Naive thymus-derived CD4-positive, alpha-beta T cell (primary cell): ENCODE results near the gene WNT4. TPM values are rescaled to one million over a fixed set of nuclear protein-coding genes. Genes with fewer than 3 reads are reported as not detected.

Source experiments
- ATAC-seq: fragments of 150-1000 bp; cut with Tn5 transposase; 2 replicates; pipeline ENCODE4 v1.10.0; 2021; ENCODE audit warnings: mild to moderate bottlenecking, moderate library complexity
- CTCF ChIA-PET: fragments of 350-600 bp; sonication (Branson Sonifier 250); formaldehyde crosslinking; loops from one replicate; lab custom pipeline; 2021; ENCODE audit warnings: antibody characterized with exemption; lab: Charles Lee
- POLR2A ChIA-PET: fragments of 350-600 bp; sonication (Branson Sonifier 250); formaldehyde crosslinking; loops from one replicate; lab custom pipeline; 2021; ENCODE audit warnings: antibody characterized with exemption, inconsistent platforms; lab: Charles Lee
- DNase-seq, 9 donors: peaks; one replicate each; pipeline versions ENCODE4 v3.0.0 to v3.0.0-alpha.2; 2020 to 2022; ENCODE audit warnings: mixed read lengths in 1 of 9
- H3K27ac ChIP-seq: one replicate; pipeline ENCODE4 v1.7.0; 2013; ENCODE audit warnings: mild to moderate bottlenecking, low read depth, low read length, moderate library complexity
- H3K27me3 ChIP-seq, 2 donors: one replicate each; pipeline ENCODE4 v1.7.0; 2013; ENCODE audit warnings: low read length in 2 of 2, mild to moderate bottlenecking in 2 of 2, moderate library complexity in 2 of 2; ENCODE audit not compliant: control insufficient read depth in 2 of 2, insufficient read depth in 2 of 2
- H3K36me3 ChIP-seq, 3 experiments: 1 replicate in 2 of 3; 2 replicates in 1 of 3; pipeline ENCODE4 v1.7.0; 2013; ENCODE audit warnings: low read length in 3 of 3, mild to moderate bottlenecking in 3 of 3, moderate library complexity in 1 of 3; ENCODE audit not compliant: insufficient read depth in 3 of 3, control insufficient read depth in 2 of 3
- H3K4me1 ChIP-seq, 2 donors: one replicate each; pipeline ENCODE4 v1.7.0; 2013; ENCODE audit warnings: low read length in 2 of 2, mild to moderate bottlenecking in 2 of 2, moderate library complexity in 1 of 2; ENCODE audit not compliant: control insufficient read depth in 2 of 2, insufficient read depth in 2 of 2
- H3K4me3 ChIP-seq: 2 replicates; pipeline ENCODE4 v1.7.0; 2013; ENCODE audit warnings: mild to moderate bottlenecking, low read length
- H3K9me3 ChIP-seq, 3 experiments: 1 replicate in 2 of 3; 2 replicates in 1 of 3; pipeline ENCODE4 v1.7.0; 2013; ENCODE audit warnings: low read length in 3 of 3; ENCODE audit not compliant: control insufficient read depth in 2 of 3
- H3K27ac Mint-ChIP-seq, 9 donors: one replicate each; pipeline ENCODE4 v1.8.0; 2020 to 2022; ENCODE audit warnings: mixed read lengths in 9 of 9, mild to moderate bottlenecking in 8 of 9, moderate library complexity in 5 of 9, inconsistent platforms in 2 of 9
- H3K27me3 Mint-ChIP-seq, 5 donors: one replicate each; pipeline ENCODE4 v1.8.0; 2021 to 2022; ENCODE audit warnings: mixed read lengths in 5 of 5, mild to moderate bottlenecking in 1 of 5
- H3K36me3 Mint-ChIP-seq, 5 donors: one replicate each; pipeline ENCODE4 v1.8.0; 2020 to 2022; ENCODE audit warnings: mixed read lengths in 5 of 5, mild to moderate bottlenecking in 3 of 5, inconsistent platforms in 1 of 5
- H3K4me1 Mint-ChIP-seq, 7 donors: one replicate each; pipeline ENCODE4 v1.8.0; 2020 to 2022; ENCODE audit warnings: mixed read lengths in 7 of 7, mild to moderate bottlenecking in 3 of 7, inconsistent platforms in 1 of 7
- H3K4me3 Mint-ChIP-seq, 10 donors: one replicate each; pipeline ENCODE4 v1.8.0; 2020 to 2022; ENCODE audit warnings: mild to moderate bottlenecking in 10 of 10, mixed read lengths in 10 of 10, moderate library complexity in 6 of 10, inconsistent platforms in 2 of 10
- H3K9me3 Mint-ChIP-seq, 11 donors: one replicate each; pipeline ENCODE4 v1.8.0; 2020 to 2022; ENCODE audit warnings: mixed read lengths in 11 of 11, mild to moderate bottlenecking in 4 of 11, inconsistent platforms in 1 of 11, moderate library complexity in 1 of 11
- intact Hi-C, 2 donors: fragments of 100-400 bp; cut with micrococcal nuclease; formaldehyde crosslinking; loops; one replicate each; pipeline ENCODE4 v1.15.1; 2023
- polyA plus RNA-seq, 2 donors: library from polyadenylated mRNA; unstranded; fragments of 300-500 nt; fragmentation: Illumina TruSeq; gene quantifications; one replicate each; pipeline ENCODE4 v1.2.3, GENCODE V29; 2021
- total RNA-seq, 6 experiments: library from RNA in 5 of 6; stranded (reverse) in 5 of 6; gene quantifications; 1 replicate in 5 of 6; 2 replicates in 1 of 6; pipeline ENCODE4 v1.2.3 and lab custom pipeline; 2021 to 2026

The WNT4 gene
- total and polyA plus RNA-seq, 7 experiments from 2014 or later, result 0.05 TPM; not detected in 6

DNA sequence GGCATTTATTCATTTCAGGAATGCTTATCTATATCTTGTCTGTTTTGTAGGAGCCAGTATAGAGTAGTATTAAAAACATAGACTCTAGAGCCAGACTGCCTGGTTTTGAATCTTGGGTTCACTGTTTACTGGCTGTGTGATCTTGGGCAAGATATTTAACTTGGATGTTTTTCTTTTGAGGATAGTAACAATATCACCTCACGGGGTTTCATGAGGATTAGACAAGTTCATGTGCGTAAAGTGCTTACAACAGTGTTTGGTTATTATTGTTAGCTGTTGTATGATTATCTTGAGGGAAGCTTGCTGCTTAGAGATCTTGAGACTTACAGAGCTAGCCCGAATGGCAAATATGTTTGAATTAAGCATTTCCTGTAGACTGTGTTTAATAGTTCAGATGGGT is 40.2 kb downstream of the WNT4 start:
- no peaks in the 10 kb centered on the region for H3K27me3 Mint-ChIP-seq
- H3K9me3 Mint-ChIP-seq, result no peaks in the 10 kb centered on the region
- Histone ChIP-seq H3K36me3 (peaks cover 0 to 24% (median 0%) of the 10 kb centered on the region in 3 experiments), H3K4me1 (peaks cover 28 to 52% of the 10 kb centered on the region in 2 donors), H3K27ac (peak overlapping the region; percentile 42), H3K9me3 (no peaks in the 10 kb centered on the region), H3K27me3 (no peaks in the 10 kb centered on the region), H3K4me3 (no peak overlapping the region)
- POLR2A ChIA-PET, result interaction anchor here (0.6 to 2.5 kb wide), 4 partner anchors 10 to 1428 kb away, joined by 3 to 5 read pairs (median 3); no protein-coding TSS in a partner anchor
- ATAC-seq (no peak), DNase-seq (no peak)
- CTCF ChIA-PET, result interaction anchor here (1.0 kb wide), 1 partner anchor 9 kb away, joined by 4 read pairs; no protein-coding TSS in a partner anchor
- peak overlapping the region; percentile 21 to 94 (median 85) for H3K27ac Mint-ChIP-seq
- peaks cover 0 to 34% (median 10%) of the 10 kb centered on the region in 5 donors for H3K36me3 Mint-ChIP-seq
- intact Hi-C loops, result no loop called here
- peak overlapping the region in 7 of 10 donors; percentile 5 to 75 (median 23) for H3K4me3 Mint-ChIP-seq
- H3K4me1 Mint-ChIP-seq, result peaks cover 53 to 97% (median 83%) of the 10 kb centered on the region in 7 donors

DNA sequence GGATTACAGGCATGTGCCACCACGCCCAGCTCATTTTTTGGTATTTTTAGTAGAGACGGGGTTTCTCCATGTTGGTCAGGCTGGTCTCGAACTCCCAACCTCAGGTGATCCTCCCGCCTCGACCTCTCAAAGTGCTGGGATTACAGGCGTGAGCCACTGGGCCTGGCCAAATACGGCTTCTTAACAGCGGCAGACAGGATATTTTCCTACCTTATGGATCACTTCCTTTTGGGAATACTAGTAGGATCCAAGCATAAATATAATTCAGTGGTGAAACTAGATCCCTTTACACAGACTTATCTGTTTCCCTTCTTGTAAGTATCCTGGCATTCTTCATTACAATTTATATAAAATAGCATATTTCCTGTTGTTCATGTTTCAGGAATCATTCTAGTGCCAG is 40.9 kb downstream of the WNT4 start:
- DNase-seq, result no peak
- H3K27me3 ChIP-seq, result no peaks in the 10 kb centered on the region
- POLR2A ChIA-PET, result interaction anchor here (1.8 to 3.1 kb wide), 3 partner anchors 9 to 77 kb away, joined by 5 to 10 read pairs (median 9); no protein-coding TSS in a partner anchor
- H3K4me3 ChIP-seq, result no peak overlapping the region
- peaks cover 0 to 32% (median 0%) of the 10 kb centered on the region in 3 experiments for H3K36me3 ChIP-seq
- H3K9me3 ChIP-seq, result no peaks in the 10 kb centered on the region
- H3K9me3 Mint-ChIP-seq, result no peaks in the 10 kb centered on the region
- ATAC-seq, result no peak
- H3K4me1 ChIP-seq, result peaks cover 28 to 52% of the 10 kb centered on the region in 2 donors
- CTCF ChIA-PET, result interaction anchor here (0.6 kb wide), 1 partner anchor 33 kb away, joined by 4 read pairs; no protein-coding TSS in a partner anchor
- no peak overlapping the region for H3K27ac ChIP-seq
- H3K4me3 Mint-ChIP-seq, result no peak overlapping the region
- peaks cover 53 to 96% (median 90%) of the 10 kb centered on the region in 7 donors for H3K4me1 Mint-ChIP-seq
- H3K27ac Mint-ChIP-seq, result peak overlapping the region in 3 of 9 donors; percentile 85 to 88 (median 88)
- intact Hi-C loops, result loop anchor here in 1 of 2 donors (1.0 kb wide), 1 partner anchor 12 kb away; no protein-coding TSS in a partner anchor
- H3K27me3 Mint-ChIP-seq, result no peaks in the 10 kb centered on the region
- H3K36me3 Mint-ChIP-seq, result peaks cover 0 to 40% (median 10%) of the 10 kb centered on the region in 5 donors

DNA sequence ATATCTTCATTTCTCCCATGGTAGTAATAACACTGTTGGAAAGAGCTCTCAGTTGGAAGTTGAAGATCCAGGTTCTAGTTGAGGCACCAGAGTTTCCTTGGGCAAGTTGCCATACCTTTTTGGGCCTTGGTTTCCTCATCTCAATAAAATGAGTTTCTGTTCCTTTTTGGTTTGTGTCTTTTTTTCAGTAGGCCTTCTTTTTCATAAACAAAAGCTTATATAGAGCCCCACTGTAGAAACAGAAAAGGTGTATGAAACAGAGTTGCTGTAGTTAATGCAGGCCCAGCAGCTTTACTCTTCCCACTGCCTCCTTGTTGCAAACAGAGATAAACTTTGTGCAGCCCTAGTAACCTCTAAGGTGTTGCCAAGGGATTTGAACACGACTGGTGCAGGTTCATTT is 41.7 kb downstream of the WNT4 start:
- H3K4me3 Mint-ChIP-seq, result no peak overlapping the region
- no peak overlapping the region for H3K4me3 ChIP-seq
- H3K4me1 ChIP-seq, result peaks cover 28 to 52% of the 10 kb centered on the region in 2 donors
- CTCF ChIA-PET, result interaction anchor here (0.9 kb wide), 1 partner anchor 85 kb away, joined by 5 read pairs; no protein-coding TSS in a partner anchor
- H3K27me3 Mint-ChIP-seq, result no peaks in the 10 kb centered on the region
- peaks cover 0 to 40% (median 5%) of the 10 kb centered on the region in 3 experiments for H3K36me3 ChIP-seq
- H3K9me3 Mint-ChIP-seq, result no peaks in the 10 kb centered on the region
- peak overlapping the region; percentile 20 for H3K27ac ChIP-seq
- H3K4me1 Mint-ChIP-seq, result peaks cover 51 to 88% (median 84%) of the 10 kb centered on the region in 7 donors
- H3K27ac Mint-ChIP-seq, result peak overlapping the region; percentile 5 to 88 (median 65)
- POLR2A ChIA-PET, result interaction anchor here (0.8 to 3.1 kb wide), 6 partner anchors 9 to 330 kb away, joined by 3 to 10 read pairs (median 3); no protein-coding TSS in a partner anchor
- H3K9me3 ChIP-seq, result no peaks in the 10 kb centered on the region
- ATAC-seq (no peak), DNase-seq (no peak)
- peaks cover 0 to 47% (median 10%) of the 10 kb centered on the region in 5 donors for H3K36me3 Mint-ChIP-seq
- H3K27me3 ChIP-seq, result no peaks in the 10 kb centered on the region
- intact Hi-C loops, result loop anchor here in 1 of 2 donors (1.0 kb wide), 1 partner anchor 11 kb away; no protein-coding TSS in a partner anchor

DNA sequence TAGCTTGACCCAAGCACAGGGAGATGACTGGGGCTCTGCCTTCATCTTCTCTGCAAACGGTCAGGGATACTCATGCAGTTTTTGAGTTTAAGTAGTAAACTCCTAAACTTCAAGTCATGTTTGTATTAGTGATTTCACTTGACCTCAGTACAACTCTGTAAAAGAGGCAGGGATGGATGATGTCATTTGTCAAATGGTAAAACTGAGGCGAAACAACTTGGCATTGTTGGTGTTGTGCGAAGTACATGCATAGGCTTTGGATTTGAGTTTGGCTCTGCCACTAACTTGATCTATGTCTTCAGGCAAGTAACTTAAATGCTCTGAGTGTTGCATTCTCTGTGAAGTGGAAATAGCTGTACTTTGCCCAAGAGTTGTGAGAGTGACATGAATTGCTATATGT is 42.7 kb downstream of the WNT4 start:
- ATAC-seq (no peak), DNase-seq (no peak)
- Histone ChIP-seq H3K36me3 (peaks cover 0 to 43% (median 7%) of the 10 kb centered on the region in 3 experiments), H3K27ac (peak overlapping the region; percentile 20), H3K27me3 (no peaks in the 10 kb centered on the region), H3K4me1 (peaks cover 23 to 48% of the 10 kb centered on the region in 2 donors), H3K4me3 (no peak overlapping the region), H3K9me3 (no peaks in the 10 kb centered on the region)
- no peaks in the 10 kb centered on the region for H3K9me3 Mint-ChIP-seq
- no peaks in the 10 kb centered on the region for H3K27me3 Mint-ChIP-seq
- peaks cover 45 to 80% (median 76%) of the 10 kb centered on the region in 7 donors for H3K4me1 Mint-ChIP-seq
- intact Hi-C loops, result no loop called here
- ChIA-PET CTCF (interaction anchor here (0.9 to 2.9 kb wide), 2 partner anchors 77 to 84 kb away, joined by 5 to 9 read pairs; no protein-coding TSS in a partner anchor), POLR2A (interaction anchor here (0.8 to 3.1 kb wide), 9 partner anchors 8 to 329 kb away, joined by 3 to 10 read pairs (median 4); no protein-coding TSS in a partner anchor)
- H3K36me3 Mint-ChIP-seq, result peaks cover 0 to 41% (median 10%) of the 10 kb centered on the region in 5 donors
- peak overlapping the region in 2 of 10 donors; percentile 26 to 46 for H3K4me3 Mint-ChIP-seq
- H3K27ac Mint-ChIP-seq, result peak overlapping the region; percentile 28 to 90 (median 65)

DNA sequence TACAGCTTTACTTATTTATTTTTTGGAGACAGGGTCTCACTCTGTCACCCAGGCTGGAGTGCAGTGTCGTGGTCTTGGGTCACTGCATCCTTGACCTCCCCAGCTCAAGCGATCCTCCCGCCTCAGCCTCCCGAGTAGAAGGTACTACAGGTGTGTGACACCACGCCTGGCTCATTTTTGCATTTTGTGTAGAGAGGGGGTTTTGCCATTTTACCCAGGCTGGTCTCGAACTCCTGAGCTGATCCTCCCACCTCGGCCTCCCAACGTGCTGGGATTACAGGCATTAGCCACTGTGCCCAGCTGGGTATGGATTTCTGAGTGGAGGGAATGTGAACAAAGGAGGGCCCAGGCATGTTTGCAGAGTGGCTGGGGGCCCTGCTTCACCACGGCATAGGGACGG is 44.1 kb downstream of the WNT4 start:
- ATAC-seq (no peak), DNase-seq (no peak)
- peaks cover 0 to 41% (median 17%) of the 10 kb centered on the region in 5 donors for H3K36me3 Mint-ChIP-seq
- no peaks in the 10 kb centered on the region for H3K9me3 Mint-ChIP-seq
- Histone ChIP-seq H3K9me3 (no peaks in the 10 kb centered on the region), H3K27me3 (no peaks in the 10 kb centered on the region), H3K4me3 (no peak overlapping the region), H3K36me3 (peaks cover 0 to 53% (median 12%) of the 10 kb centered on the region in 3 experiments), H3K4me1 (peaks cover 9 to 34% of the 10 kb centered on the region in 2 donors), H3K27ac (no peak overlapping the region)
- no peak overlapping the region for H3K4me3 Mint-ChIP-seq
- H3K27ac Mint-ChIP-seq, result peak overlapping the region in 6 of 9 donors; percentile 32 to 88 (median 51)
- ChIA-PET CTCF (interaction anchor here (2.9 kb wide), 1 partner anchor 76 kb away, joined by 9 read pairs; no protein-coding TSS in a partner anchor), POLR2A (interaction anchor here (0.6 to 3.1 kb wide), 4 partner anchors 9 to 74 kb away, joined by 3 to 10 read pairs (median 4); no protein-coding TSS in a partner anchor)
- H3K27me3 Mint-ChIP-seq, result no peaks in the 10 kb centered on the region
- peaks cover 33 to 75% (median 69%) of the 10 kb centered on the region in 7 donors for H3K4me1 Mint-ChIP-seq
- intact Hi-C loops, result no loop called here

DNA sequence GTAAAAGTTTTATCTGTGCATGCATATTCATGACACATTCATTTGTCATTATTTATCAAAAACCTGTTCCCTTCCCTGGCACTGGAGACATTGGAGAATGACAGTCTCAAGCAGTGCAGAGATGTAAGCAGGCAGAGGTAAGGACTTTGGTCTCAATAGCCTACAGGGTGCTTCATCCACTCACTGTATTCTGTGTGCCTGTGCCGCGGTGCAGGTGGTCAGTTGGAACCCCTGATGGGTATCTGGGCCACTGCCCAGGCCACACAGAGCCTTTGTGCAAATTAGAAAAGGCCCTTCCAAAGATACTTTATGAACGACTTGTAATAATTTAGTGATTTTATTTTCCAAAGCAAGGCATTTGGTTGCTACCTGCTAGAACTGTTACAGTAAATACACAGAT is 46.4 kb downstream of the WNT4 start:
- intact Hi-C loops, result no loop called here
- Mint-ChIP-seq H3K4me3 (no peak overlapping the region), H3K9me3 (no peaks in the 10 kb centered on the region), H3K36me3 (peaks cover 0 to 45% (median 21%) of the 10 kb centered on the region in 5 donors), H3K27ac (peak overlapping the region in 2 of 9 donors; percentile 38 to 80), H3K27me3 (no peaks in the 10 kb centered on the region), H3K4me1 (peaks cover 27 to 75% (median 70%) of the 10 kb centered on the region in 7 donors)
- ChIA-PET CTCF (interaction anchor here (0.6 kb wide), 1 partner anchor 341 kb away, joined by 4 read pairs; no protein-coding TSS in a partner anchor), POLR2A (no interaction called here)
- H3K27ac ChIP-seq, result no peak overlapping the region
- peaks cover 10 to 23% of the 10 kb centered on the region in 2 donors for H3K4me1 ChIP-seq
- H3K27me3 ChIP-seq, result no peaks in the 10 kb centered on the region
- H3K36me3 ChIP-seq, result peaks cover 0 to 61% (median 19%) of the 10 kb centered on the region in 3 experiments
- H3K4me3 ChIP-seq, result no peak overlapping the region
- H3K9me3 ChIP-seq, result no peaks in the 10 kb centered on the region
- DNase-seq (no peak), ATAC-seq (no peak)
